ENCODE measurements around the gene SYNM. TPM values are rescaled to one million over a fixed set of nuclear protein-coding genes. Genes with fewer than 3 reads are reported as not detected.

SYNM gene
- total RNA-seq, 1 experiment from 2014 or later = 3.3 TPM

GRCh38 chr15:99090011-99090699 is 14.7 kb upstream of the SYNM start:
- intact Hi-C loops (cut with micrococcal nuclease) = no loop called here
- Histone ChIP-seq H3K9me2 (ENCODE audit: insufficient read depth) (no peaks in the 10 kb centered on the region), H3K36me3 (ENCODE audit: control insufficient read depth in 1 of 2, insufficient read depth in 2 of 2, low read length in 2 of 2) (no peaks in the 10 kb centered on the region), H3K4me3 (replicated peaks in 1 of 2; ENCODE audit: low read depth in 1 of 2, low read length in 2 of 2) (no peak overlapping the region), H2AFZ (ENCODE audit: low read depth, low read length, poor library complexity, severe bottlenecking) (no peak overlapping the region), H3K4me1 (ENCODE audit: control insufficient read depth in 1 of 2, insufficient read depth in 2 of 2, low read length in 2 of 2) (no peaks in the 10 kb centered on the region), H4K20me1 (ENCODE audit: insufficient read depth) (no peaks in the 10 kb centered on the region), H3K4me2 (ENCODE audit: low read length) (no peak overlapping the region), H3K27ac (ENCODE audit: low read depth, low read length) (no peak overlapping the region), H3K27me3 (ENCODE audit: insufficient read depth, low read length) (no peaks in the 10 kb centered on the region), H3K79me2 (ENCODE audit: insufficient read depth, low read length) (no peaks in the 10 kb centered on the region), H3K9me3 (ENCODE audit: control insufficient read depth in 1 of 2, insufficient read depth in 1 of 2, low read depth in 1 of 2, low read length in 2 of 2) (no peaks in the 10 kb centered on the region), H3K9ac (ENCODE audit: low read length) (no peak overlapping the region)
- ChIA-PET CTCF (interaction anchor here (1.1 kb wide), 1 partner anchor 14 kb away, joined by 3 read pairs; no protein-coding TSS in a partner anchor), RAD21 (ENCODE audit: low non-redundant PET in 1 of 2, low total read pairs in 2 of 2, uncharacterized antibody in 2 of 2, unreplicated experiment in 2 of 2) (no interaction called here), POLR2A (no interaction called here)
- no TSS peak for BruUV-seq (replicated peaks)
- TF ChIP-seq RAD21 (IDR thresholded peaks at IDR 0.05; ENCODE audit: low read depth) (no peak), ZBTB33 (IDR thresholded peaks at IDR 0.05; ENCODE audit: extremely low read depth, insufficient replicate concordance, low read length) (no peak)
- DNase-seq (ENCODE audit: low read depth, low spot score) (no peak), ATAC-seq (no peak)

GRCh38 chr15:99090938-99091337 is 13.9 kb upstream of the SYNM start:
- ChIA-PET CTCF (interaction anchor here (1.1 kb wide), 1 partner anchor 14 kb away, joined by 3 read pairs; no protein-coding TSS in a partner anchor), POLR2A (no interaction called here), RAD21 (ENCODE audit: low non-redundant PET in 1 of 2, low total read pairs in 2 of 2, uncharacterized antibody in 2 of 2, unreplicated experiment in 2 of 2) (no interaction called here)
- Histone ChIP-seq H3K4me2 (ENCODE audit: low read length) (no peak overlapping the region), H3K4me3 (replicated peaks in 1 of 2; ENCODE audit: low read depth in 1 of 2, low read length in 2 of 2) (no peak overlapping the region), H3K79me2 (ENCODE audit: insufficient read depth, low read length) (no peaks in the 10 kb centered on the region), H4K20me1 (ENCODE audit: insufficient read depth) (no peaks in the 10 kb centered on the region), H3K9ac (ENCODE audit: low read length) (no peak overlapping the region), H3K9me3 (ENCODE audit: control insufficient read depth in 1 of 2, insufficient read depth in 1 of 2, low read depth in 1 of 2, low read length in 2 of 2) (no peaks in the 10 kb centered on the region), H3K4me1 (ENCODE audit: control insufficient read depth in 1 of 2, insufficient read depth in 2 of 2, low read length in 2 of 2) (no peaks in the 10 kb centered on the region), H3K27me3 (ENCODE audit: insufficient read depth, low read length) (no peaks in the 10 kb centered on the region), H3K9me2 (ENCODE audit: insufficient read depth) (no peaks in the 10 kb centered on the region), H2AFZ (ENCODE audit: low read depth, low read length, poor library complexity, severe bottlenecking) (no peak overlapping the region), H3K27ac (ENCODE audit: low read depth, low read length) (no peak overlapping the region), H3K36me3 (ENCODE audit: control insufficient read depth in 1 of 2, insufficient read depth in 2 of 2, low read length in 2 of 2) (no peaks in the 10 kb centered on the region)
- intact Hi-C loops (cut with micrococcal nuclease) = no loop called here
- BruUV-seq (replicated peaks) = no TSS peak
- TF ChIP-seq SP1 (IDR thresholded peaks at IDR 0.05; ENCODE audit: low read depth) (no peak), CEBPB (IDR thresholded peaks at IDR 0.05; ENCODE audit: low read depth) (no peak)
- DNase-seq (ENCODE audit: low read depth, low spot score) (no peak), ATAC-seq (no peak)

All from HCT116 (cell line).